K562 (cell line): Measurements from ENCODE around the gene FN3KRP. TPM values are rescaled to one million over a fixed set of nuclear protein-coding genes. Genes with fewer than 3 reads are reported as not detected.

Experiments
- ARID1B ChIP-seq: fragments of 450-650 bp; IDR thresholded peaks from 2 replicates; pipeline ENCODE4 v1.6.1; 2016; ENCODE audit warnings: antibody characterized with exemption, mild to moderate bottlenecking, inconsistent platforms
- ASH1L ChIP-seq: fragments of 450-650 bp; IDR thresholded peaks from 2 replicates; pipeline ENCODE4 v1.6.1; 2018; ENCODE audit warnings: borderline replicate concordance, mild to moderate bottlenecking, low read depth; ENCODE audit not compliant: partially characterized antibody
- DMBX1 ChIP-seq: fragments of 250-450 bp; sonication (Bioruptor Pico); IDR thresholded peaks from 2 replicates; pipeline ENCODE4 v1.8.0; 2022; ENCODE audit warnings: inconsistent platforms, mild to moderate bottlenecking, moderate library complexity, borderline replicate concordance
- FOSL1 ChIP-seq: fragments of 200-800 bp; sonication (Bioruptor generic); conservative IDR thresholded peaks from 2 replicates; pipeline ENCODE4 v1.6.1; 2016; ENCODE audit warnings: missing genetic modification characterization, missing compliant biosample characterization
- HDAC3 ChIP-seq: fragments of 450-650 bp; IDR thresholded peaks from 2 replicates; pipeline ENCODE4 v1.6.1; 2018; ENCODE audit warnings: borderline replicate concordance, mild to moderate bottlenecking, moderate library complexity; ENCODE audit not compliant: partially characterized antibody
- HNRNPH1 ChIP-seq: fragments of 200-400 bp; formaldehyde crosslinking; optimal IDR thresholded peaks from 2 replicates; pipeline ENCODE3; 2017; ENCODE audit warnings: low read depth, mild to moderate bottlenecking, low read length, moderate library complexity
- KDM4B ChIP-seq, 2 experiments: fragments of 450-650 bp in 1 of 2; sonication (generic) in 1 of 2; IDR thresholded peaks; 2 replicates each; pipeline ENCODE4 v1.6.1; 2016 to 2017; ENCODE audit warnings: borderline replicate concordance in 2 of 2, antibody characterized with exemption in 1 of 2, low read depth in 1 of 2, mild to moderate bottlenecking in 1 of 2
- MAFK ChIP-seq: IDR thresholded peaks from 2 replicates; pipeline ENCODE4 v1.6.1; 2011; ENCODE audit warnings: low read length, improper control_type of control experiment
- PML ChIP-seq: IDR thresholded peaks from 2 replicates; pipeline ENCODE4 v1.6.1; 2012; ENCODE audit warnings: low read length, inconsistent platforms
- POLR2G ChIP-seq: fragments of 200-400 bp; formaldehyde crosslinking; IDR thresholded peaks from 2 replicates; pipeline ENCODE4 v1.6.1; 2017; ENCODE audit warnings: low read depth, mild to moderate bottlenecking, antibody characterized with exemption, low read length, moderate library complexity
- PRPF4 ChIP-seq: fragments of 200-400 bp; formaldehyde crosslinking; IDR thresholded peaks from one replicate; pipeline ENCODE4 v1.6.1; 2017; ENCODE audit warnings: low read length, low read depth, mild to moderate bottlenecking; ENCODE audit not compliant: insufficient read depth, poor library complexity, severe bottlenecking
- RCOR1 ChIP-seq, 2 experiments: IDR thresholded peaks; 2 replicates each; pipeline ENCODE4 v1.6.1; 2012; ENCODE audit warnings: low read depth in 2 of 2, low read length in 2 of 2, borderline replicate concordance in 1 of 2, improper control_type of control experiment in 1 of 2
- SAP30 ChIP-seq: fragments of 200-600 bp; sonication (generic); IDR thresholded peaks from 2 replicates; pipeline ENCODE4 v1.6.1; 2012; ENCODE audit warnings: borderline replicate concordance, low read depth, mild to moderate bottlenecking, moderate library complexity, low read length, control low read depth, inconsistent platforms; ENCODE audit not compliant: insufficient read depth, poor library complexity, severe bottlenecking
- SIX5 ChIP-seq, 2 experiments: IDR thresholded peaks; 2 replicates each; pipeline ENCODE4 v1.6.1; 2011; ENCODE audit warnings: low read length in 2 of 2, borderline replicate concordance in 1 of 2, low read depth in 1 of 2, mild to moderate bottlenecking in 1 of 2, moderate library complexity in 1 of 2; ENCODE audit not compliant: insufficient read depth in 1 of 2
- SRSF9 ChIP-seq: fragments of 200-400 bp; formaldehyde crosslinking; IDR thresholded peaks from 2 replicates; pipeline ENCODE4 v1.6.1; 2017; ENCODE audit warnings: low read depth, low read length, borderline replicate concordance
- TEAD2 ChIP-seq: fragments of 450-650 bp; IDR thresholded peaks from 2 replicates; pipeline ENCODE4 v1.6.1; 2016; ENCODE audit warnings: missing genetic modification characterization, control low read depth, missing compliant biosample characterization
- TFE3 ChIP-seq: fragments of 450-650 bp; formaldehyde crosslinking; IDR thresholded peaks from 2 replicates; pipeline ENCODE4 v1.4.0; 2020; ENCODE audit warnings: mild to moderate bottlenecking, mixed read lengths
- TGIF2 ChIP-seq: sonication (generic); formaldehyde crosslinking; IDR thresholded peaks from 2 replicates; pipeline ENCODE4 v1.8.1; 2022; ENCODE audit warnings: mild to moderate bottlenecking, missing genetic modification reagents, moderate library complexity
- ZNF263 ChIP-seq: sonication (generic); formaldehyde crosslinking; IDR thresholded peaks from 2 replicates; pipeline ENCODE4 v1.8.0; 2022; ENCODE audit warnings: mild to moderate bottlenecking, missing genetic modification reagents, borderline replicate concordance
- polyA plus RNA-seq, 8 experiments: library from polyadenylated mRNA; depleted of rRNA in 4 of 8; stranded (reverse) in 5 of 8; unstranded in 3 of 8; fragments of >200 nt; fragmentation: Nextera tagmentation in 2 of 8; fragmentation: Illumina TruSeq in 1 of 8; extraction: Ambion mirVana in 2 of 8; extraction: Trizol in 1 of 8; gene quantifications; 2 replicates each; pipeline versions ENCODE4 v1.2.1 to v1.2.3, GENCODE V29; 2011 to 2014; ENCODE audit warnings: inconsistent platforms in 1 of 8, missing spikeins in 1 of 8
- total RNA-seq, 7 experiments: library from RNA; depleted of rRNA in 6 of 7; stranded (reverse); fragments of >200 nt in 6 of 7; fragmentation: Illumina TruSeq in 2 of 7; extraction: Trizol in 2 of 7; gene quantifications; 2 replicates each; pipeline versions ENCODE4 v1.2.1 to v1.2.3, GENCODE V29; 2011 to 2021; ENCODE audit warnings: low replicate concordance in 1 of 7
- TF ChIP-seq, protein P1 (sequence below), 3 experiments: IDR thresholded peaks in 2 of 3; conservative IDR thresholded peaks in 1 of 3; 2 replicates each; pipeline ENCODE4 v1.5.1; 2011 to 2012; ENCODE audit warnings: low read length in 3 of 3, mild to moderate bottlenecking in 3 of 3, control low read depth in 2 of 3, improper control_type of control experiment in 1 of 3, inconsistent platforms in 1 of 3, low read depth in 1 of 3, mixed read lengths in 1 of 3, moderate library complexity in 1 of 3; ENCODE audit not compliant: insufficient read depth in 2 of 3
- TF ChIP-seq, protein P2 (sequence below): fragments of 200-800 bp; sonication (Bioruptor generic); IDR thresholded peaks from 2 replicates; pipeline ENCODE4 v1.6.1; 2017; ENCODE audit warnings: missing genetic modification characterization, missing compliant biosample characterization

The FN3KRP gene
- total and polyA plus RNA-seq, 9 of the 15 experiments (the other 6 are each of a cell fraction or from before 2014, with no cell fraction given), result 2.0 to 32.1 (median 24.9) TPM

DNA sequence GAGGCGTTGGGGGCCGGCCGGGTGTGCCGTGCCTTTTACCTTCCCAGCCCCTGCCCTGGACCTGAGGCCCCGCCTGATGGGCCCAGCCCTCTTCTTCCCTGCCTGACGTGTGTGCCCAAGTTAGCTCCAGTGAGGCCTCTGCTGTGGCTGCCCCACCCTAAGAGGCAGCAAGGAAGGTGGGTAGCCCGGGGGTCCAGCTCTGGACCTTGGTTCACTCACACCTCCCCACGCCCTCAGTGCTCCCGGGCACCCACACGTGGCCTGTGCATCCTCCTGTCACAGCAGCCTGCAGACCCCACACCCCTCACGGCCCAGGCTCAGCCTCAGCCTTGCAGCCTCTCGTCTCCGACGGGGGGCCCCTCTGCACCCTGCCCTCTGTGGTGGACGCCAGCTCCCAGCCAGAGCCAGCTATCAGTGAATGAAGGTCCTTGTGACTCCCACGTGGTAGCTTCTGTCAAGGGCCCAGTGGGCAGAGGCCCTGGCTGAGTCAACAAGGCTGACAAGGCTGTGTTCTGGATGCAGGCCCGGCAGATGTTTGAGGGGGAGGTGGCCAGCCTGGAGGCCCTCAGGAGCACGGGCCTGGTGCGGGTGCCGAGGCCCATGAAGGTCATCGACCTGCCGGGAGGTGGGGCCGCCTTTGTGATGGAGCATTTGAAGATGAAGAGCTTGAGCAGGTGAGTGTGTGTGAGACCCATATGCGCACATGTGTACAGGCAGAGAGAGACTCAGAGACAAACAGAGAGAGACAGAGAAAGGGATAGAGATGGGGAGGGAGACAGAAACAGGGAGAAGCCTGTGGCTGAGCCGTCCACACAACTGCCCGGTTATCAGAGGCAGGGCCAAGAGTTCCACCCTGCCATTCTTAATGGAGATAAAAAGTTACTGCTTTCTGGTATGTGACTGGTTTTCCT lies 21.7 kb downstream of the FN3KRP start (continued):
- TF ChIP-seq SAP30, result peak; percentile 54
- peak; percentile 94 for TF ChIP-seq TGIF2
- 0 out of 2 replicates have a peak, but pooled peaks have one; percentile 19 for TF ChIP-seq PML
- peak; percentile 51 for TF ChIP-seq POLR2G
- no peak for TF ChIP-seq ASH1L
- no peak for TF ChIP-seq PRPF4
- peak; percentile 55 for TF ChIP-seq ARID1B
- no peak for TF ChIP-seq TFE3
- TF ChIP-seq RCOR1 (IDR thresholded peaks at IDR 0.05; ENCODE audit: borderline replicate concordance in 1 of 2, low read depth in 2 of 2, low read length in 2 of 2), result 0 out of 4 replicates have a peak, but pooled peaks of 1 of the 2 experiments have one; percentile 3
- TF ChIP-seq, protein P1, sequence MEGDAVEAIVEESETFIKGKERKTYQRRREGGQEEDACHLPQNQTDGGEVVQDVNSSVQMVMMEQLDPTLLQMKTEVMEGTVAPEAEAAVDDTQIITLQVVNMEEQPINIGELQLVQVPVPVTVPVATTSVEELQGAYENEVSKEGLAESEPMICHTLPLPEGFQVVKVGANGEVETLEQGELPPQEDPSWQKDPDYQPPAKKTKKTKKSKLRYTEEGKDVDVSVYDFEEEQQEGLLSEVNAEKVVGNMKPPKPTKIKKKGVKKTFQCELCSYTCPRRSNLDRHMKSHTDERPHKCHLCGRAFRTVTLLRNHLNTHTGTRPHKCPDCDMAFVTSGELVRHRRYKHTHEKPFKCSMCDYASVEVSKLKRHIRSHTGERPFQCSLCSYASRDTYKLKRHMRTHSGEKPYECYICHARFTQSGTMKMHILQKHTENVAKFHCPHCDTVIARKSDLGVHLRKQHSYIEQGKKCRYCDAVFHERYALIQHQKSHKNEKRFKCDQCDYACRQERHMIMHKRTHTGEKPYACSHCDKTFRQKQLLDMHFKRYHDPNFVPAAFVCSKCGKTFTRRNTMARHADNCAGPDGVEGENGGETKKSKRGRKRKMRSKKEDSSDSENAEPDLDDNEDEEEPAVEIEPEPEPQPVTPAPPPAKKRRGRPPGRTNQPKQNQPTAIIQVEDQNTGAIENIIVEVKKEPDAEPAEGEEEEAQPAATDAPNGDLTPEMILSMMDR (IDR thresholded peaks at IDR 0.05 in 2 of 3, conservative IDR thresholded peaks at IDR 0.05 in 1 of 3; ENCODE audit: insufficient read depth in 2 of 3, low read depth in 1 of 3, low read length in 3 of 3), result no peak
- no peak for TF ChIP-seq SRSF9
- TF ChIP-seq FOSL1, result peak; percentile 59
- no peak for TF ChIP-seq ZNF263 (CRISPR knock-in tag)
- TF ChIP-seq, protein P2, sequence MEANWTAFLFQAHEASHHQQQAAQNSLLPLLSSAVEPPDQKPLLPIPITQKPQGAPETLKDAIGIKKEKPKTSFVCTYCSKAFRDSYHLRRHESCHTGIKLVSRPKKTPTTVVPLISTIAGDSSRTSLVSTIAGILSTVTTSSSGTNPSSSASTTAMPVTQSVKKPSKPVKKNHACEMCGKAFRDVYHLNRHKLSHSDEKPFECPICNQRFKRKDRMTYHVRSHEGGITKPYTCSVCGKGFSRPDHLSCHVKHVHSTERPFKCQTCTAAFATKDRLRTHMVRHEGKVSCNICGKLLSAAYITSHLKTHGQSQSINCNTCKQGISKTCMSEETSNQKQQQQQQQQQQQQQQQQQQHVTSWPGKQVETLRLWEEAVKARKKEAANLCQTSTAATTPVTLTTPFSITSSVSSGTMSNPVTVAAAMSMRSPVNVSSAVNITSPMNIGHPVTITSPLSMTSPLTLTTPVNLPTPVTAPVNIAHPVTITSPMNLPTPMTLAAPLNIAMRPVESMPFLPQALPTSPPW (CRISPR knock-in tag), result peak; percentile 63
- TF ChIP-seq HDAC3, result no peak
- TF ChIP-seq MAFK, result no peak
- no peak for TF ChIP-seq KDM4B (IDR thresholded peaks at IDR 0.05; ENCODE audit: borderline replicate concordance in 2 of 2, low read depth in 1 of 2)
- no peak for TF ChIP-seq SIX5 (IDR thresholded peaks at IDR 0.05; ENCODE audit: borderline replicate concordance in 1 of 2, insufficient read depth in 1 of 2, low read depth in 1 of 2, low read length in 2 of 2)
- no peak for TF ChIP-seq HNRNPH1
- no peak for TF ChIP-seq TEAD2
- no peak for TF ChIP-seq DMBX1 (CRISPR knock-in tag)
